ENCODE results near the gene SPOCK2. TPM values are rescaled to one million over a fixed set of nuclear protein-coding genes. Genes with fewer than 3 reads are reported as not detected.

The SPOCK2 gene
- total and polyA plus RNA-seq, 2 of the 13 experiments (the other 11 are each of a cell fraction or from before 2014, with no cell fraction given) = 8.6 to 30.6 TPM

GRCh38 chr10:72097448-72098300 is 9.3 kb upstream of the SPOCK2 start (continued):
- no peak for TF ChIP-seq ZBTB33 (CRISPR knock-in tag; IDR thresholded peaks at IDR 0.05)
- peak; percentile 54 for TF ChIP-seq ZBTB34 (CRISPR knock-in tag; IDR thresholded peaks at IDR 0.05)
- no peak for TF ChIP-seq KLF11 (CRISPR knock-in tag; IDR thresholded peaks at IDR 0.05)
- no peak for TF ChIP-seq CENPBD1 (CRISPR knock-in tag; IDR thresholded peaks at IDR 0.05; ENCODE audit: borderline replicate concordance, low read depth)
- peak; percentile 50 for TF ChIP-seq ZNF781 (CRISPR knock-in tag; IDR thresholded peaks at IDR 0.05; ENCODE audit: borderline replicate concordance, not compliant biosample characterization)
- TF ChIP-seq THAP11 (CRISPR knock-in tag; IDR thresholded peaks at IDR 0.05) = no peak
- no peak for TF ChIP-seq SNAI1 (CRISPR knock-in tag; IDR thresholded peaks at IDR 0.05; ENCODE audit: borderline replicate concordance)
- TF ChIP-seq ZNF639 (CRISPR knock-in tag; conservative IDR thresholded peaks at IDR 0.05) = no peak
- TF ChIP-seq RFX1 (IDR thresholded peaks at IDR 0.05) = no peak
- no peak for TF ChIP-seq SNAPC5 (CRISPR knock-in tag; IDR thresholded peaks at IDR 0.05; ENCODE audit: borderline replicate concordance)
- no peak for TF ChIP-seq STAG1 (CRISPR knock-in tag; IDR thresholded peaks at IDR 0.05)
- no peak for TF ChIP-seq ZNF281 (CRISPR knock-in tag; IDR thresholded peaks at IDR 0.05; ENCODE audit: borderline replicate concordance)
- no peak; the same call in 1 of the 2 replicates for TF ChIP-seq MYPOP (CRISPR knock-in tag; IDR thresholded peaks at IDR 0.05)
- TF ChIP-seq HIC2 (CRISPR knock-in tag; IDR thresholded peaks at IDR 0.05; ENCODE audit: low read depth) = no peak
- TF ChIP-seq DBP (CRISPR knock-in tag; IDR thresholded peaks at IDR 0.05; ENCODE audit: not compliant biosample characterization) = no peak

All from HepG2 (cell line).